Activated T-helper 1 cell treated with anti-CD3 and anti-CD28 coated beads, Interleukin-12 subunit alpha, Interleukin-12 subunit beta, Interleukin-2, Interleukin-4 antibody, amounts not matched to agents 30 ng/mL and 10 ng/mL and 1 ng/mL, durations not matched to agents 14 hours and 24 hours and 36 hours (primary cell): ENCODE results near the gene TBC1D14. TPM values are rescaled to one million over a fixed set of nuclear protein-coding genes. Genes with fewer than 3 reads are reported as not detected.
A peak's percentile ranks its signal among the peaks of the same experiment; 100 is the strongest.
"Not testable (repeated sequence)": the region's sequence is repeated elsewhere in the genome, so short reads cannot be mapped to it uniquely, and the experiment has no call there.

Source experiments
- DNase-seq: peaks from one replicate; pipeline ENCODE4 v3.0.0; 2021; ENCODE audit warnings: low spot score
- H3K27ac Mint-ChIP-seq: one replicate; pipeline ENCODE4 v1.8.0; 2021; ENCODE audit warnings: mild to moderate bottlenecking, mixed read lengths
- H3K27me3 Mint-ChIP-seq: one replicate; pipeline ENCODE4 v1.8.0; 2022; ENCODE audit warnings: mild to moderate bottlenecking, moderate library complexity, mixed read lengths; ENCODE audit not compliant: insufficient read depth
- H3K36me3 Mint-ChIP-seq: one replicate; pipeline ENCODE4 v1.8.0; 2021; ENCODE audit warnings: low read depth, mixed read lengths
- H3K4me1 Mint-ChIP-seq: one replicate; pipeline ENCODE4 v1.8.0; 2021; ENCODE audit warnings: low read depth, mixed read lengths
- H3K4me3 Mint-ChIP-seq: one replicate; pipeline ENCODE4 v1.8.0; 2021; ENCODE audit warnings: mild to moderate bottlenecking, moderate library complexity, mixed read lengths
- H3K9me3 Mint-ChIP-seq: one replicate; pipeline ENCODE4 v1.8.0; 2021; ENCODE audit warnings: mixed read lengths
- intact Hi-C: fragments of 100-400 bp; cut with micrococcal nuclease; formaldehyde crosslinking; loops from one replicate; pipeline ENCODE4 v1.15.1; 2024
- total RNA-seq: library from RNA; stranded (reverse); gene quantifications from 2 replicates; pipeline ENCODE4 v1.2.3, GENCODE V29; 2022

The TBC1D14 gene
- total RNA-seq, 1 donor from 2014 or later, result 59.7 TPM

DNA sequence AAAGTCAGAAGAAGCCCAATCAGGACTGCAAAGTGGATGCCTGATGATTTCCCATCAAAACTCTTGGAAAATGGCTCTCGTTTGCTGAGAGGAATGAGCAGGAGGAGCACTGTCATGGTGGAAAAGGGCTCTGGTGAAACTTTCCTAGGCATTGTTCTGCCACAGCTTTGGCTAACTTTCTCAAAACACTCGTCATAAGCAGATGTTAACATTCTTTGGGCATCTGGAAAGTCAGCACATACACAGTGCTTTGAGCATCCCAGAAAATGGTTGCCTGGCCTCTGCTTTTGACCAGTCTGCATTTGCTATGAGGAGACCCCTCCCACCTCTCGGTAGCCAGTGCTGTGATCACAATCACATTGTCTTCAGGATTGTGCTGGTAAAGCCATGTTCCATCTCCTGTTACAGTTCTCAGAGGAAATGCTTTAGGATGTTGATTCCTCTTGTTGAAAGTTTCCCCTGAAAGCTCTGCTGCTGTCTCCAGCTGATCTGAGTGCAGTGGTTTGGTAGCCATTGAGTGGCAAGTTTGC, 25.2 kb upstream of the TBC1D14 start:
- Mint-ChIP-seq H3K4me1 (peaks cover 5% of the 10 kb centered on the region), H3K4me3 (no peak overlapping the region), H3K27me3 (no peaks in the 10 kb centered on the region), H3K27ac (no peak overlapping the region), H3K9me3 (no peaks in the 10 kb centered on the region), H3K36me3 (peaks cover 30% of the 10 kb centered on the region)
- intact Hi-C loops, result no loop called here
- no peak for DNase-seq

DNA sequence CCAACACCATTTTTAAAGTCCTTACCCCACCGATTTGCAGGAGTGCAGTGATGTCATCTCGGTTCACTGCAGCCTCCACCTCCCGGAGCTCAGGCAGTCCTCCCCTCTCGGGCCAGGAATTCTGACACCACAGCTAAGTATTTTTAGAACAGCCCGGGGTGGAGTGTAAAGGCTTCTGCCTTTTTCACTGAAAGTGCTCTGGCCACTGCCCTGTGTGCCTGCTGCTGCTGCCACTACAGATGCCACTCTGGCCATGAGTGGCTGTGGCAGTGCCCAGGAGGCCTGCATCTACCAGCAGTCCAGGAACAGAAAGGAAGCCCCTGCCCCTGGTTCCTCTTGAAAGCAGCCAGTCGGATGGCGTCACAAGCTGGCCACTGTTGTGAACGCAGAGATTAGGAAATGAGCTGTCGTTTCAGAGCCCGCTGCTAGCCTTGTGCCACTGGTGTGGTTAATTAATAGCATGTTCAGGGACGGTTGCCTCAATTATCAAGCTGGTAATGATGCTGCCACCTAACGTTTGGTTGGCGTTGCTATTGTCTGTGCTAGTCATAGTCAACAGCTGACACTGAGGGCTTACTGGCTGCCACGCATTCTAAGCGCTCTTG, 23.6 kb upstream of the TBC1D14 start:
- Mint-ChIP-seq H3K36me3 (peaks cover 22% of the 10 kb centered on the region), H3K27me3 (no peaks in the 10 kb centered on the region), H3K27ac (no peak overlapping the region), H3K4me1 (peaks cover 5% of the 10 kb centered on the region), H3K9me3 (peaks cover 10% of the 10 kb centered on the region), H3K4me3 (no peak overlapping the region)
- intact Hi-C loops, result no loop called here
- no peak for DNase-seq

DNA sequence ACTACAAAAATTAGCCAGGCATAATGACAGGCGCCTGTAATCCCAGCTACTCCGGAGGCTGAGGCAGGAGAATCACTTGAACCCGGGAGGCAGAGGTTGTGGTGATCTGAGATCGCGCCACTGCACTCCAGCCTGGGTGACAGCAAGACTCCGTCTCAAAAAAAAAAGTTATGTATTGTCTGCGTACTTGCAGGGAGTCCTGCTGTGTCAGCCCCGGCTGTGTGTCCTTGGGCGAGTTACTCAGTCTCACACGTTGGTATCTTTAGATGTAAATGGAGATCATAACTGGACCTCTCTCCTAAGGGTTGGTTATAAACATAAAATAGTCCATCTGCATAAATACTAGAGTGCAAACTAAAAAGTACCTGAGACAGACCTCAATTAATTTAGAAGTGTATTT, 22.7 kb upstream of the TBC1D14 start:
- DNase-seq, result no peak
- peaks cover 10% of the 10 kb centered on the region for H3K9me3 Mint-ChIP-seq
- peaks cover 14% of the 10 kb centered on the region for H3K36me3 Mint-ChIP-seq
- intact Hi-C loops, result no loop called here
- H3K4me1 Mint-ChIP-seq, result peaks cover 11% of the 10 kb centered on the region
- H3K27me3 Mint-ChIP-seq, result no peaks in the 10 kb centered on the region
- no peak overlapping the region for H3K4me3 Mint-ChIP-seq
- no peak overlapping the region for H3K27ac Mint-ChIP-seq

DNA sequence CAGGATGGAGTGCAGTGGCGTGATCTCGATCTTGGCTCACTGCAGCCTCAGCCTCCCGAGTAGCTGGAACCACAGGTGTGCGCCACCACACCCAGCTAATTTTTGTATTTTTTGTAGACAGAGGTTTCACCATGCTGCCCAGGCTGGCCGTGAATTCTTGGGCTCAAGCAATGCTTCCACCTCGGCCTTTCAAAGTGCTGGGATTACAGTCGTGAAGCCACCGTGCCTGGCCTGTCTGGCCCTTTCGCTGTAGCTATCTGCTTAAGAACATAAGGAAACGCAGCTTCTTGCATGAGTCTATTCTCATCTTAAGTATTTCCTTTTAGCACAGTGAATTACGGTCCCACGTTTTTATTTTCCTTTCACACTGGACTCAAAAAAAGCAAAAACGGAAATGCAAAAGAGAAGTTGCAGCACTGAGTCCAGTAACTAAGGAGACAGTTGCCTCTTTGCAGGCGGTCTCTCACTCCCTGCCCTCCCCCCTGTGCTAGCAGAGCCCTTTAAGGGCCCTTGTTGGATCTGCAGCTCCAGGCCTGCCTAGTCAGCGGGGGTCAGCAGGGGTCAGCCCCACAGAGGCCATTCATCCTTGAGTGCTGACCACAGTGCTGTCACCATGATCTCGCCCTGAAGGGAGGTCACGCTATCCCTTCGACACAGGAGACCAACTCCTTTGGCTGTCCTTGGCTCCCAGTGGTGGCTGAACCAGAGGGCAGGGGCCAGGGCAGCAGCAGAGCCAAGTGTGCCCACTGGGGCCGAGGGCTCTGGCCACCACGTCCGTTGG, 21.8 kb upstream of the TBC1D14 start:
- intact Hi-C loops, result no loop called here
- H3K4me3 Mint-ChIP-seq, result no peak overlapping the region
- no peak overlapping the region for H3K27ac Mint-ChIP-seq
- peaks cover 10% of the 10 kb centered on the region for H3K9me3 Mint-ChIP-seq
- H3K27me3 Mint-ChIP-seq, result no peaks in the 10 kb centered on the region
- no peak for DNase-seq
- H3K36me3 Mint-ChIP-seq, result peaks cover 6% of the 10 kb centered on the region
- peaks cover 20% of the 10 kb centered on the region for H3K4me1 Mint-ChIP-seq

DNA sequence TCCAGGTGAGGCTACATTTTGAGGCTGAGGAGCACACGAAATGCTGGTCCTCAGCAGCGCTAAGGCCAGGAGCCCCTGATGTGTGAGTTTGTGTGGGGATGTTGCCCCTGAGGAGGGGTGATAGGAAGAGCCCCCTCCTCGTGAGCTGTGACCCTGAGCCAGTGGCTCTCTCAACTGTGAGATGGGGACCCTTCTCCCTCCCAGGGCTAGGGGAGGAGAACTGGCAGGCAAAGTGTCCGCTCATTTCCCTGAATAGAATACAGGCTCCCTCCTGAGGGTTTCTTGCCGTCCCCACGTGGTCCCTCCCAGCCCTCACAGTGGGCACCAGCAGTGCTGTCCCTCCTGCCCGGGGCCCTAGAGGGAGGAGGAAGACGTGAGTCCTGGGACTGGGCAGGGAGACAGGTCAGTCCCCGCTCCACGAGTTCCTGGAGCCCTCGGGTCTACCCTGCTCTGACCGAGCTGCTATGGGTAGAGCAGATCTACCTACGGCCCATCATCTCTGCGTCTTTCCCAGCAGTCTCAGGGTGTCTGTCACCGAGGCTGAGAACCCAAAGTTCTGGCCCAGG, 21.0 kb upstream of the TBC1D14 start:
- peaks cover 28% of the 10 kb centered on the region for H3K4me1 Mint-ChIP-seq
- peaks cover 8% of the 10 kb centered on the region for H3K36me3 Mint-ChIP-seq
- no peak overlapping the region for H3K27ac Mint-ChIP-seq
- no peaks in the 10 kb centered on the region for H3K27me3 Mint-ChIP-seq
- DNase-seq, result no peak
- no peak overlapping the region for H3K4me3 Mint-ChIP-seq
- H3K9me3 Mint-ChIP-seq, result peaks cover 10% of the 10 kb centered on the region
- intact Hi-C loops, result no loop called here

DNA sequence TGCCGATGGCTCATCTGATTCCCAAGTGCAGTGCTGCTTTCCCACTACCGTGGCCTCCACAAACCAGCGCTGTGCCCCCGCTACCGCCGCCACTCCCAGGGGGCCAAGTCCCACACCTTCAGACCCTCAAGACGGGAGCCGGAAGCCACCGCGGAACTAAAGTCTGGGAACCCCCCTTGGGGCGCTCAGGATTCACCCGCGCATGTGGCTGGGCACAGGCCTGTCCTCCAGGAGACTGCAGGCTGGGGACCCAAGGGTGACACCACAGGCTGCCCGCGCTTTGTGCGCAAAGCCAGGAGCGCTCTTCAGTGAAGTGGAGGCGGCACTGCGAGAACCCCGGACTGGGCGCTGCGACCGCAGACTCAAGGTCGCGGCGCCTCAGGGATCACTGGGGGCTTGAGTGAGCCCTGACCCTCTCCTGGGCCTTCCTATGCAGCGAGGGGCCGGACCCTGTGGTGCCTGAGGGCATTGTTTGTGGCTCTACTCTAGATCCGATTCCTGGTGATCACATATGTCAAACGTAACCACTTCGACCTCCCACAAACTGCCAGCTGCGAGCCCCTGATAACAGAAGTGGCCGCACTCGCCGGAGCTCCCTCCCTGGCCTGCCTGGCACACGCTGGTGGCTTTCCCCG, 20.4 kb upstream of the TBC1D14 start:
- intact Hi-C loops, result no loop called here
- Mint-ChIP-seq H3K36me3 (peaks cover 11% of the 10 kb centered on the region), H3K4me1 (peaks cover 35% of the 10 kb centered on the region), H3K4me3 (no peak overlapping the region), H3K27me3 (no peaks in the 10 kb centered on the region), H3K9me3 (peaks cover 10% of the 10 kb centered on the region), H3K27ac (no peak overlapping the region)
- DNase-seq, result no peak

DNA sequence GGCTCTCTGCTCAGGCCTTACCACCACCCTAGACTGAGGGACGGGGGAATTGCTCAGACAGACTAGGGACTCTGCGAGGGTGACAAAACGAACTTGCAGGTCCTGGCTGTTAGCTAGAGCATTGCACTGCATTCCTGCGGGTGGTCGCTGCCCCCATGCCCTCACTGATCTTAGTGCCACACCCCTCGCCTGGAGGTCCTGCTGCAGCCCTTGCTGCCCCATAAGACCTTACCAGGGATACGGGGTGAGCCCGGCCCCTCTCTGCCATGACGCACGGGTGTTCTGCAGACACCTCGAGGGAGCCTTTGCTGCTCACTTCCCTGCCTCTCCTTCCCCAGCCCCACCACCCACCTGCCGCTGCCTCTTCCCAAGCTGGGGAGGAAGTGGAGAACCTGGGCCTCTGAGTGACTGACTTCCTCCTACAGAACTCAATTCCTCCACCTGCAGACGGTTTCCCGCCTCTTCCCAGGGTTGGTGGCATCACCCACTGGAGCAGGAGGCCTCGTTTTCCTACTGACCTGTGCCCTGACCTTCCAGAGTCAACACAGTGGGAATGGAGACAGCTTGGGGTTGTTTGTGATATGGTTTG, 19.8 kb upstream of the TBC1D14 start:
- Mint-ChIP-seq H3K27me3 (no peaks in the 10 kb centered on the region), H3K27ac (no peak overlapping the region), H3K36me3 (peaks cover 8% of the 10 kb centered on the region), H3K4me3 (no peak overlapping the region), H3K9me3 (peaks cover 10% of the 10 kb centered on the region), H3K4me1 (peaks cover 35% of the 10 kb centered on the region)
- no peak for DNase-seq
- intact Hi-C loops, result loop anchor here (5.0 to 10.0 kb wide), 2 partner anchors 33 to 1075 kb away; no protein-coding TSS in a partner anchor

DNA sequence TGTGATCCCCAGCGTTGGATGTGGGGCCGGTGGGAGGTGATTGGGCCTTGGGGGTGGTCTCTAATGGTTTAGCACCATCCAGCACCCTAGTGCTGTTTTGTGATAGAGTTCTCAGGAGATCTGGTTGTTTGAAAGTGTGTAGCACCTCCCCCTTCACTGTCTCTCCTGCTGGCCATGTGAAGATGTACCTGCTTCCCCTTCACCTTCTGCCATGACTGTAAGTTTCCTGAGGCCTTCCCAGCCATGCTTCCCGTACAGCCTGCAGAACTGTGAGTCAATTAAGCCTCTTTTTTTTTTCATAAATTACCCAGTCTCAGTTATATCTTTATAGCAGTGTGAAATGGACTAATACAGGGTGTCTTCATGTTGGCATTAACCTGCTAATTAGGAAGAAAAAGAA, 19.3 kb upstream of the TBC1D14 start:
- intact Hi-C loops, result loop anchor here (5.0 to 10.0 kb wide), 2 partner anchors 33 to 1074 kb away; no protein-coding TSS in a partner anchor
- no peak for DNase-seq
- Mint-ChIP-seq H3K36me3 (peaks cover 7% of the 10 kb centered on the region), H3K4me1 (peaks cover 35% of the 10 kb centered on the region), H3K4me3 (no peak overlapping the region), H3K27me3 (no peaks in the 10 kb centered on the region), H3K9me3 (peaks cover 10% of the 10 kb centered on the region), H3K27ac (no peak overlapping the region)

DNA sequence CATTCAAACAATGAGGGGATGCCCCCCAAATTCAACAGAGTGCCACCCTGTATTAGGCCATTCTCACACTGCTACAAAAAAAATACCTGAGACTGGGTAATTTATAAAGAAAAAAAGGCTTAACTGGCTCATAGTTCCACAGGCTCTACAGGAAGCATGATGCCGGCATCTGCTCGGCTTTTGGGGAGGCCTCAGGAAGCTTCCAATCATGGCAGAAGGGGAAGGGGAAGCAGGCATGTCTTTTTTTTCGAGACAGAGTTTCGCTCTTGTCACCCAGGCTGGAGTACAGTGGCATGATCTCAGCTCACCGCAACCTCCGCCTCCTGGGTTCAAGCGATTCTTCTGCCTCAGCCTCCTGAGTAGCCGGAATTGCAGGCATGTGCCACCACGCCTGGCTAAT, 18.7 kb upstream of the TBC1D14 start:
- H3K4me1 Mint-ChIP-seq, result peaks cover 34% of the 10 kb centered on the region
- H3K27me3 Mint-ChIP-seq, H3K36me3 Mint-ChIP-seq, H3K4me3 Mint-ChIP-seq, DNase-seq: not testable (repeated sequence)
- H3K9me3 Mint-ChIP-seq, result peaks cover 11% of the 10 kb centered on the region
- H3K27ac Mint-ChIP-seq, result peak overlapping the region; percentile 58
- intact Hi-C loops, result loop anchor here (5.0 to 10.0 kb wide), 2 partner anchors 34 to 1074 kb away; no protein-coding TSS in a partner anchor

DNA sequence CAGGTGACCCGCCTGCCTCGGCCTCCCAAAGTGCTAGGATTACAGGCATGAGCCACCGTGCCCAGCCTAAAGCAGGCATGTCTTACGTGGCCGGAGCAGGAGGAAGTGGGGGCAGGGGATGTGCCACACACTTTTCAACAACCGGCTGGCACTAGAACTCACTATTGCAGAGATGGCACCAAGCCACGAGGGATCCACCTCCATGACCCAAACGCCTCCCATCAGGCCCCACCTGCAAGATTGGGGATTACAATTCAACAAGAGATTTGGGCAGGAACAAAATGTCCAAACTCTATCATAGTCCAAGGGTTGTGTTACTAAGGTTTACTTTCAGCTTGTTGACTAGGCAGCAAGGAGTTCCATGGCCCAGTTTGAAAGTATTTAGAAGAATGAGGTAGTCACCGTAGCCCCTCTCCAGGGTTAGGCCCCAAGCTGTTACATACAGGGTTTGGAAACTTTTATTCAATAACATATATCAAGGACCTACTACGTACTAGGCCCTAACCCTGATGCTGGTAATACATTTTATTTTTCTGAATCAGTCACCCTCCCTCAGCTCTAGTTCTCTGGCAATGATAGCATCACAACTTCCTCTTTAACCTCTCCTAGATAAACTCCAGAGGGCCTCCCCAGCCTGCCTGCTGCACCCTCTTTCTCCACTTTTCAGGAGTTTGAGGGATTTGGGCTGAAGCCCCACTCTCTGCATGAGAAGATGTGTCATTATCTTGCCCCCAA, 18.0 kb upstream of the TBC1D14 start:
- Mint-ChIP-seq H3K4me1 (peaks cover 36% of the 10 kb centered on the region), H3K27me3 (no peaks in the 10 kb centered on the region), H3K27ac (peak overlapping the region; percentile 78), H3K36me3 (peaks cover 7% of the 10 kb centered on the region), H3K4me3 (peak overlapping the region; percentile 43), H3K9me3 (peaks cover 17% of the 10 kb centered on the region)
- intact Hi-C loops, result loop anchor here (2.0 to 10.0 kb wide), 3 partner anchors 17 to 1073 kb away; partner anchors contain the start of gene TBC1D14
- DNase-seq, result no peak

DNA sequence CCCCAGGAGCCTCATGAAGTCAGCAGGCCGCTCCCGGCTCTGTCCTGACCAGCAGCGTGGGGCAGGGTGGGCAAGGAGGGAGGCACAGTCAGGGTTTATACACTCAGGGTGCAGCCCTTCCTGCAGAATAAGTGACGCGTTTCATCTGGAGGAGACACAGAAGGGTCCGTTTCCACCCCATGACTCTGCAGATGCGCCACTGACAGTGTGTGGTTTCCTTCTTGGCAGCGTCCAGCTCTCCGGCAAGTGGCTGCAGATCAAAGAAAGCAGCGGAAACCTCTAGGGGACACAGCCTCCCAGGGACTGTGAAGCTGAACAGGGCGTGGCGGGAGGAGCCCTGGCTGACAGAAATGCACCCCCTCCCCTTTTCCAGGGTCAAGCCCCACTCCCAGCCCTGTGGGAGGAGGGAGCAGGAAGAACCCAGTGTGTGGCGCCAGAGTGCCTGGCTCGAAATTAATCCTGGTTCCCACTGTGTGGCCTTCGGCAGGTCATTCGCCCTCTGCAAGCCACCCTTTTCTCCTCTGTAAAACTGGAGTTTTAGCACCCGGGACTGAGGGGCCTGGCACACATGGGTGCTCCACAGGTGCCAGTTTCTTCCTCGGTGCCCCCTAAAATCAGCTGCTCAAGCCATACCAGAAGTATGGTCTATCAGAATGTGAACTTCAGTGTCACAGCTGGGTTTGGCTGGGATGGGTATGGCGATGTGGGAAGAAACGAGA, 17.3 kb upstream of the TBC1D14 start:
- peak overlapping the region; percentile 43 for H3K4me3 Mint-ChIP-seq
- H3K4me1 Mint-ChIP-seq, result peaks cover 36% of the 10 kb centered on the region
- H3K36me3 Mint-ChIP-seq, result peaks cover 7% of the 10 kb centered on the region
- peak overlapping the region; percentile 78 for H3K27ac Mint-ChIP-seq
- DNase-seq, result peak; percentile 34
- H3K9me3 Mint-ChIP-seq, result peaks cover 19% of the 10 kb centered on the region
- intact Hi-C loops, result loop anchor here (2.0 to 10.0 kb wide), 3 partner anchors 16 to 1072 kb away; partner anchors contain the start of gene TBC1D14
- H3K27me3 Mint-ChIP-seq, result no peaks in the 10 kb centered on the region
